ENCODE measurements around the gene STX4. TPM values are rescaled to one million over a fixed set of nuclear protein-coding genes. Genes with fewer than 3 reads are reported as not detected.

STX4 gene
- total RNA-seq, 1 donor = 24.2 TPM

- DNase-seq (ENCODE audit: low read depth) = no peak
- TF ChIP-seq CTCF (IDR thresholded peaks at IDR 0.05; ENCODE audit: insufficient read depth, low read length) = no peak
- H3K4me3 ChIP-seq (ENCODE audit: low read depth, low read length) = no peak overlapping the region
Measured at GRCh38 chr16:31036691-31037090, 3.3 kb downstream of the STX4 start.

- DNase-seq (ENCODE audit: low read depth) = no peak
- no peak overlapping the region for H3K4me3 ChIP-seq (ENCODE audit: low read depth, low read length)
- TF ChIP-seq CTCF (IDR thresholded peaks at IDR 0.05; ENCODE audit: insufficient read depth, low read length) = no peak
Measured at GRCh38 chr16:31038993-31039392, 5.6 kb downstream of the STX4 start.

GRCh38 chr16:31042866-31043265 lies 9.5 kb downstream of the STX4 start:
- DNase-seq (ENCODE audit: low read depth) = no peak
- H3K4me3 ChIP-seq (ENCODE audit: low read depth, low read length) = no peak overlapping the region
- TF ChIP-seq CTCF (IDR thresholded peaks at IDR 0.05; ENCODE audit: insufficient read depth, low read length) = no peak

DNA sequence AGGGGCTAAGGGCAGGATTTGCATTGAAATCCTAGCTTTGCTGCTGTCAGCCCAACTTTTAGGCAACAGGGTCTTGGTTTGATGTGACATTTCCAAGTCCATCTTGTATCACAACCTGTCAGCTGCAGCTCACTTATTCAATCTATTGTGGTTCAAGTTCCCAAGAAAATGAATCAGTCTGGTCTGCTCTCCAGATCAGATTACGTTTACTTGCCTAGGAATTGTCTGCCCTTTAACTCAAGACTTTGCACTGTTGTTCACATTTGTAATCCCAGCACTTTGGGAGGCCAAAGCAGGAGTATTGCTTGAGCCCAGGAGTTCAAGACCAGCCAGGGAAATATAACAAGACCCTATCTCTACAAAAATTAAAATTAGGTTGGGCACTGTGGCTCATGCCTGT lies 10.0 kb downstream of the STX4 start:
- TF ChIP-seq CTCF (IDR thresholded peaks at IDR 0.05; ENCODE audit: insufficient read depth, low read length) = no peak
- no peak for DNase-seq (ENCODE audit: low read depth)
- no peak overlapping the region for H3K4me3 ChIP-seq (ENCODE audit: low read depth, low read length)

- TF ChIP-seq CTCF (IDR thresholded peaks at IDR 0.05; ENCODE audit: insufficient read depth, low read length) = no peak
- DNase-seq (ENCODE audit: low read depth) = no peak
- H3K4me3 ChIP-seq (ENCODE audit: low read depth, low read length) = no peak overlapping the region
Measured at GRCh38 chr16:31043898-31044481, 10.6 kb downstream of the STX4 start.

DNA sequence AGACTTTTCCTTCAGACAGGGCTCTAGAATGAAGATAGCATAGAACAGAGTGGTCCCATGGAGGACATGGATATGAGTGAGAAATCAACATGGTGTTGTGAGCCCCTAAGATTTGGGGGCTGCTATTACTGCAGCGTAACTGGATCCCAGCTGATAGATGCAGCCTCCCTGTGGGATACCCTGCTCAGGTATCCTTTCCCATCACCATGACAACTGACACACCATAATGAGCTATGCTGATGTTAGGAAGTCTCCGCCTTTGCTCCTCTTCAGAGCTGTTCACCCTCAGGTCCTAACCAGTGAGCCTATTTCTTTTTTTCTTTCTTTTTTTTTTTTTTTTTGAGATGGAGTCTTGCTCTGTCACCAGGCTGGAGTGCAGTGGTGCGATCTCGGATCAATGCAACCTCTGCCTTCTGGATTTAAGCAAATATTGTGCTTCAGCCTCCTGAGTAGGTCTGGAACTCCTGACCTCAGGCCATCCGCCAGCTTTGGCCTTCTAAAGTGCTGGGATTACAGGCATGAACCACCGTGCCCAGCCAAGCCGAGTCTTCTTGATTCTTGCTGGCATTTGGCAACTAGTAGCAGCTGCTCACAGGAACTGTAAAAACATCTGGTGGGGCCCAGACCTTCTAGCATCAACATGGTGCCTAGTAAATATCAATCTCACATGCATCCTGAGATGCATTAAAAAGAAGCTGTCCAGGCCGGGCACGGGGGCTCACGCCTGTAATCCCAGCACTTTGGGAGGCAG lies 17.1 kb downstream of the STX4 start:
- H3K4me3 ChIP-seq (ENCODE audit: low read depth, low read length) = no peak overlapping the region
- no peak for DNase-seq (ENCODE audit: low read depth)
- no peak for TF ChIP-seq CTCF (IDR thresholded peaks at IDR 0.05; ENCODE audit: insufficient read depth, low read length)
